Endodermal cell (in vitro differentiated cells): ENCODE results near the gene AIRE. TPM values are rescaled to one million over a fixed set of nuclear protein-coding genes. Genes with fewer than 3 reads are reported as not detected.

Experiments used
- DNase-seq: peaks from one replicate; pipeline ENCODE4 v3.0.0-alpha.2; 2017
- H3K27ac ChIP-seq: 2 replicates; pipeline ENCODE4 v1.5.1; 2013; ENCODE audit warnings: mild to moderate bottlenecking, low read depth, low read length, moderate library complexity
- H3K27me3 ChIP-seq: 2 replicates; pipeline ENCODE4 v1.6.1; 2013; ENCODE audit warnings: mild to moderate bottlenecking, low read length, moderate library complexity; ENCODE audit not compliant: insufficient read depth, control insufficient read depth, poor library complexity, severe bottlenecking
- H3K36me3 ChIP-seq: 2 replicates; pipeline ENCODE4 v1.7.0; 2013; ENCODE audit warnings: mild to moderate bottlenecking, low read length, moderate library complexity; ENCODE audit not compliant: control insufficient read depth, insufficient read depth
- H3K4me1 ChIP-seq: one replicate; pipeline ENCODE4 v1.7.0; 2013; ENCODE audit warnings: low read length; ENCODE audit not compliant: control insufficient read depth, insufficient read depth
- H3K4me3 ChIP-seq: 2 replicates; pipeline ENCODE4 v1.5.1; 2013; ENCODE audit warnings: mild to moderate bottlenecking, low read length, moderate library complexity
- H3K9ac ChIP-seq: 2 replicates; pipeline ENCODE4 v1.6.1; 2013; ENCODE audit warnings: mild to moderate bottlenecking, low read length, moderate library complexity; ENCODE audit not compliant: poor library complexity, severe bottlenecking; ENCODE audit errors: extremely low read depth
- H3K9me3 ChIP-seq: 2 replicates; pipeline ENCODE4 v1.6.1; 2013; ENCODE audit warnings: mild to moderate bottlenecking, low read length, moderate library complexity; ENCODE audit not compliant: control insufficient read depth
- H3K27ac Mint-ChIP-seq: 2 replicates; pipeline ENCODE4 v1.8.0; 2020; ENCODE audit warnings: mixed read lengths
- H3K27me3 Mint-ChIP-seq: 2 replicates; pipeline ENCODE4 v1.8.0; 2021; ENCODE audit warnings: mild to moderate bottlenecking, mixed read lengths; ENCODE audit not compliant: insufficient read depth
- H3K36me3 Mint-ChIP-seq: 2 replicates; pipeline ENCODE4 v1.8.0; 2020; ENCODE audit warnings: low read depth, mixed read lengths
- H3K4me1 Mint-ChIP-seq: 2 replicates; pipeline ENCODE4 v1.8.0; 2020; ENCODE audit warnings: mixed read lengths
- H3K4me3 Mint-ChIP-seq: 2 replicates; pipeline ENCODE4 v1.8.0; 2020; ENCODE audit warnings: mild to moderate bottlenecking, moderate library complexity, mixed read lengths
- H3K9me3 Mint-ChIP-seq: 2 replicates; pipeline ENCODE4 v1.8.0; 2020; ENCODE audit warnings: mild to moderate bottlenecking, mixed read lengths
- CTCF ChIP-seq: fragments of 200-600 bp; sonication (generic); conservative IDR thresholded peaks from 2 replicates; pipeline ENCODE4 v1.5.0; 2021; ENCODE audit warnings: antibody characterized with exemption, mild to moderate bottlenecking
- WGBS, 2 experiments: methylation state at CpG; one replicate each; pipeline versions ENCODE4 v1.1.5 to v1.1.7; 2013; ENCODE audit warnings: missing lambda C conversion rate in 2 of 2, mixed read lengths in 1 of 2; ENCODE audit not compliant: insufficient coverage in 1 of 2, insufficient read length in 1 of 2; 5-methylcytosine and 5-hydroxymethylcytosine counted together
- total RNA-seq, 2 donors: library from RNA; stranded (reverse); fragmentation: NEBNext Ultra II Directional in 1 of 2; extraction: Animal tissue kit (Norgen Biotek cat#: 25700) in 1 of 2; gene quantifications; 2 replicates in 1 of 2; 3 replicates in 1 of 2; pipeline ENCODE4 v1.2.1, GENCODE V29; 2021

AIRE gene
- total RNA-seq, 2 donors from 2014 or later = 1.2 to 2.7 TPM

- H3K27me3 ChIP-seq = no peaks in the 10 kb centered on the region
- H3K36me3 ChIP-seq = no peaks in the 10 kb centered on the region
- H3K4me3 Mint-ChIP-seq = no peak overlapping the region
- peaks cover 4% of the 10 kb centered on the region for H3K27me3 Mint-ChIP-seq
- peaks cover 15% of the 10 kb centered on the region for H3K4me1 ChIP-seq
- H3K4me1 Mint-ChIP-seq = peaks cover 12% of the 10 kb centered on the region
- no peak overlapping the region for H3K27ac Mint-ChIP-seq
- no peaks in the 10 kb centered on the region for H3K9me3 ChIP-seq
- H3K9ac ChIP-seq = no peak overlapping the region
- H3K27ac ChIP-seq = no peak overlapping the region
- H3K4me3 ChIP-seq = no peak overlapping the region
- DNase-seq = no peak
- WGBS, 2 experiments = 93 to 96% methylated on average over 21 to 23 of the region's 23 CpGs
- H3K9me3 Mint-ChIP-seq = no peaks in the 10 kb centered on the region
- no peak for TF ChIP-seq CTCF
- H3K36me3 Mint-ChIP-seq = no peaks in the 10 kb centered on the region
Measured at GRCh38 chr21:44288251-44289110, 2.8 kb downstream of the AIRE start.

- DNase-seq = no peak
- H3K36me3 ChIP-seq = no peaks in the 10 kb centered on the region
- Mint-ChIP-seq H3K27me3 (peaks cover 4% of the 10 kb centered on the region), H3K4me3 (no peak overlapping the region), H3K4me1 (peaks cover 2% of the 10 kb centered on the region), H3K27ac (no peak overlapping the region), H3K36me3 (no peaks in the 10 kb centered on the region), H3K9me3 (no peaks in the 10 kb centered on the region)
- H3K9ac ChIP-seq = no peak overlapping the region
- 85 to 89% methylated on average over 14 to 24 of the region's 24 CpGs for WGBS, 2 experiments
- no peaks in the 10 kb centered on the region for H3K27me3 ChIP-seq
- H3K9me3 ChIP-seq = no peaks in the 10 kb centered on the region
- TF ChIP-seq CTCF = no peak
- H3K4me3 ChIP-seq = no peak overlapping the region
- no peak overlapping the region for H3K27ac ChIP-seq
- peaks cover 5% of the 10 kb centered on the region for H3K4me1 ChIP-seq
Measured at GRCh38 chr21:44289381-44290010, 3.8 kb downstream of the AIRE start.

DNA sequence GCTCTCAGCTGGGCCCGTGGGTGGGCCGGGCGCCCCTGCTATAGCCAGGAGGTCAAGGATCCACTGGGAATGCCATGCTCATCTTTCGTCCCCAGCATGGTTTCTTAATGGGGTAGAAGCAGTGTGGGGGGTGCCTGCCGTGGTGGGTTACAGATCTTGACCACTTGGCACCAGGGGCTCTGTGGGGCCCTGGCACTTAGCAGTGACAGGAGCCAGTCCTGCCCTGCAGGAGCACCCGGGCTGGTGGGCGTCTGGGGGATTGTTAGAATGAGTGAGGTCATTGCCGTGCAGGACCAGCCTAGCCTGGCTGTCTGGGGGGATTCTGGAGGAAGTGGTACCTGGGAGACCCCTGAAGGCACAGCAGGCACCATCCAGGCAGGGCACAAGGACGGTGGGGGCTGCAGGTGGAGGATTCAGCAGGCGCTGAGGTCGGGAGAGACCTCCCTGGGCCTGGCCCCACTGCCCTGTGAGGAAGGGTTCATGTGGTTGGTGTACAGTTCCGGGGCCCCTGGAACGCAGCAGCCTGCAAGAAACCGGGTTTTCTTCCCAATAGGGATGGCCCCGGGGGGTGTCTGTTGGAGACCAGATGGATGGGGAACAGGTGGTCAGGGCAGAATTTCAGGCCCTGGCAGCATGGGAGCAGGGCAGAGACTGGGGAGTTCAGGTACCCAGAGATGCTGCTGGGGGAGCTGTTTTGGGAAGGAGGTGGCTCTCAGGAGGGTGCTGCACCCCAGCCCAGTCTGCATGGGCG is 4.8 kb downstream of the AIRE start:
- Histone ChIP-seq H3K9me3 (no peaks in the 10 kb centered on the region), H3K27ac (no peak overlapping the region), H3K4me3 (no peak overlapping the region), H3K27me3 (no peaks in the 10 kb centered on the region), H3K4me1 (peaks cover 3% of the 10 kb centered on the region), H3K9ac (no peak overlapping the region), H3K36me3 (no peaks in the 10 kb centered on the region)
- WGBS, 2 experiments = 86 to 88% methylated on average over 8 to 16 of the region's 16 CpGs
- H3K9me3 Mint-ChIP-seq = no peaks in the 10 kb centered on the region
- TF ChIP-seq CTCF = no peak
- no peaks in the 10 kb centered on the region for H3K4me1 Mint-ChIP-seq
- no peak overlapping the region for H3K4me3 Mint-ChIP-seq
- H3K27ac Mint-ChIP-seq = no peak overlapping the region
- no peaks in the 10 kb centered on the region for H3K36me3 Mint-ChIP-seq
- peaks cover under 1% of the 10 kb centered on the region for H3K27me3 Mint-ChIP-seq
- DNase-seq = no peak
